GM11168 (cell line): ENCODE measurements around the gene ACOX3.
"Not testable (repeated sequence)": the region's sequence is repeated elsewhere in the genome, so short reads cannot be mapped to it uniquely, and the experiment has no call there.

Source experiments
- in situ Hi-C: fragments of 300-500 bp; cut with MboI; formaldehyde crosslinking; loops from one replicate; pipeline ENCODE4 v1.12.0; 2022; ENCODE audit warnings: low sequenced_read_pairs; ENCODE audit not compliant: unreplicated experiment

The ACOX3 gene

DNA sequence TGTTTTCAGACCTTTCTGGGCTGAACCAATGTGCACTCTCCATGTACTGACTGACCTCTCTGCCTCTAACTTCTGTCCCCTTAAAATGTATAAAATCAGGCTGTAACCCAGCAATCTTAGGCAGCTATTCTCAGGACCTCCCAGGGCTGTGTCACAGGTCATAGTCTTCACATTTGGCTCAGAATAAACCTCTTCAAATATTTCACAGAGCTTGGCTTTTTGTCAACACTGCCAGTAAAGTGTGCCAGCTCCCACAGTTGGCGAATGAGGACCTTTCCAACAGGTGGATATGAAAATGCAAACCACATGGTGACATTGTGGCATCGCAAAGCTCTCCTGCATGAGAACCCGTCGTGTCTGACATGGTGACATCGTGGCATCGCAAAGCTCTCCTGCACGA is 76.4 kb downstream of the ACOX3 start:
- in situ Hi-C loops, result no loop called here

DNA sequence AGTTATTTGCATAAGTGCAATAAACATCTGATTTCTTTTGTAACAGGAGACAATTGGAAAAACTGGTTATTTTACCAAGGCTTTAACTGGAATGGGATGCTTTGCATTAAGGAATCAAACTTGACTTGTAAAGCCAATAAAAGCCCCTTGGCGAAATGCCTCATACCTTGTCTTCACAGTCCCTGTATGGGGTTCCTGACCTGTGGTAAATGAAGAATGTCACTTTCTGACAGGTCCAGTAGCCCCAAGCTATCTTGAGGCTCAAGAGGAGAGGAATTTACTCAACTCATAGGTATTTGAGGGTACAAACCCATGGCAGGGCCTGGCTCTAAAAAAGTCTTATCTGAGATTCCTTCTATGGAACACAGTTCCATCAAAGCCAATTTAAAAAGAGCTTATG is 78.0 kb downstream of the ACOX3 start:
- in situ Hi-C loops, result no loop called here

DNA sequence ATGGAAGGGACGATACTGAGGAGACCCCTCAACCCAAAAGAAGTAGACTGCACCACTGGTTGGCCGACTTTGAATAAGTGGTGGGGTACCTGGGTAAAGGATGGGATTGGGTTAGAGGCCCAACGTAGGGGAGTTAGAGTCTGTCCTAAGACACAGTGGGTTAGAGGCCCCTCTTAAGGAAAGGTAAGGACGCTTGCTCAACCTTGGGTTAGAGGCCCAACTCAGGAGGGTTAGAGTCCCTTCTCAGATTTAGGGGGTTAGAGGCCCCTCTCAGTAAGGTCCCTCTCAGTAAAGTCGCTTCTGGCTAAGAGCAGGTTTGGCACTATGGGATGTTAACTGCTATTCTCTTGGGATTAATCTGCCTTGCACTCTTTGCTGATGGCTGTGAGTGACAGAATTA is 81.3 kb downstream of the ACOX3 start:
- in situ Hi-C loops, result no loop called here

DNA sequence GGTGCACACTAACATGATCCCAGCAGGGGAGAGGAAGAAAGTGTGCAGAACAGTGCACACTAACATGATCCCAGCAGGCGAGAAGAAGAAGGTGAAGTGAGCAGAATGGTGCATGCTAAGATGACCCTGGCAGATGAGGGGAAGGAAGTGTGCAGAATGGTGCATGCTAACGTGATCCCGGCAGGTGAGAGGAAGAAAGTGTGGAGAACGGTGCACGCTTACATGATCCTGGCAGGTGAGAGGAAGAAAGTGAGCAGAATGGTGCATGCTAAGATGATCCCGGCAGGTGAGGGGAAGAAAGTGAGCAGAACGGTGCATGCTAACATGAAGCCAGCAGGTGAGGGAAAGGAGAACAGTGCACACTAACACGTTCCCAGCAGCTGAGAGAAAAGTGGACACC is 83.7 kb downstream of the ACOX3 start:
- in situ Hi-C loops, result no loop called here

DNA sequence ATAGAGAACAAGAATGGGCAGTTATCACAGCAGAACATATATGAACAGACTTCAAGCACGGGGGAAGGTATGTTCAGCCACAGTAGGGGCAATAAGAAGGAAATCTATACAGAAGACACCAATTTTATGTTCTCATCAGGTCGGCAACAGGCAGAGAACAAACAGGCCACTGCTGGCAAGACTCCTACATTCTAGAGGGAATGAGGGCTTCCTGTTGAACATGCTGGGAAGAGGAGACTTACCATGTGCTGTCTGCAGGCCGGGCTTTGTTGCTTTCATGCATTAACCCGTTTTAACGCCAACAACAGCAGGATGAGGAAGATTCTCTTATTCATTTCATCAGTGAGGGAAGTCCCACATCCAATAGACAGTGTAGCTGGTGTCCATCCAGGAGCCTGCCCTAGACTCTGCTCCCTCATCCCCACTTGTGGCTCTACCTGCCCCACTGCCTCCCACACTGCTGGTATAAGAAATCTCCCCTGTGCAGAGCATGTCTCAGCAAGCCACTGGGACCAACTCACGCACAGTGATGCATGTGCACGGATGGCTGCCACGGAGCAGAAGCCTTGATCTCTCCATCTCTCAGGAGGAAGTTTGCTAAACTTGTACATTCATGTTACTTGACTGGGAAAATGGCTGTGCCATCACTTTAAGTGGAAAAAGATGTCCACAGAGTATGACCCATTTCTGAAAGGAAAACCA is 84.5 kb downstream of the ACOX3 start:
- in situ Hi-C loops, result no loop called here

DNA sequence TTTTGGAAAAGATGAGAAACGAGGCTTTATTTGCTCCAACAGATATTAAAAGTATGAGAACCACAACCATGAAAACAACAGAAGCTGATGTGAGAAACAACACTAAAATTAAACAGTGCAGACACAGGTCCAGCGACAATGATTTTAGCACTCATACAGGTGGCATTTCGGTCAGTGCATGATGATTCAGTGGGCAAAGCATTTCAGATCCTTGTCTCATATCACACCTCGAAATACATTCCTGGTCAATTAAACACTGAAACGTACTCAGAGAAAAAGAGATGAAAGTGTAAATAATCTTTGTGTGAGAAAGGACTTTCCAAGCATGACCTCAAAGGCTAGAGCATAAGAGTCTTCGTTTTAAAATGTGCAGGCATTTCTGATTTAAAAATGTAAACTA is 85.2 kb downstream of the ACOX3 start:
- in situ Hi-C loops, result no loop called here

DNA sequence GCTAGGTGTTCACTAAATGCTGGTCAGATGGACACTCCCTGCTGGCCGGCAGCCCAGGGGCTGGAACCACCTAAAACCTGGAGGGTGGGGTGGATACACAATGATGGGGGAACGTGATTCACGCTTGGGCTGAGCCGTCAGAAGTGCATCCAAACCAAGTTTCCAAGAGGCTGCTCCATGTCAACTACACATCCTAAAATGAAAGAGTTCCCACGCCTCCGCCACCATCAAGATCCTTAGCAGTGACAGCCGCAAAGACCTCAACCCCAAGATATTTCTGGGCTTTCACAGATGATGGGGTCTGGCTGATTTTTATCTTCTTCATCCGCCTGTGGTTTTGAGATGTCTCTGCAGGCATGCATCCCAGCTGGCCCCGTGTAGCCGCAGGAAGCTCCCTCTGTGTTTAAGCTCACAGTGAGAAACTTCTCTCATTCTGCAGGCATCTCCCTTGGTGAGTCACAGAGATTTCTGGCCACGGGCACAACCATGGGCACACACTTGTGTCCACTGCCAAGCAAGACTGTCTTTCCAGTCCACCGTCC is 86.5 kb downstream of the ACOX3 start:
- in situ Hi-C loops, result no loop called here

DNA sequence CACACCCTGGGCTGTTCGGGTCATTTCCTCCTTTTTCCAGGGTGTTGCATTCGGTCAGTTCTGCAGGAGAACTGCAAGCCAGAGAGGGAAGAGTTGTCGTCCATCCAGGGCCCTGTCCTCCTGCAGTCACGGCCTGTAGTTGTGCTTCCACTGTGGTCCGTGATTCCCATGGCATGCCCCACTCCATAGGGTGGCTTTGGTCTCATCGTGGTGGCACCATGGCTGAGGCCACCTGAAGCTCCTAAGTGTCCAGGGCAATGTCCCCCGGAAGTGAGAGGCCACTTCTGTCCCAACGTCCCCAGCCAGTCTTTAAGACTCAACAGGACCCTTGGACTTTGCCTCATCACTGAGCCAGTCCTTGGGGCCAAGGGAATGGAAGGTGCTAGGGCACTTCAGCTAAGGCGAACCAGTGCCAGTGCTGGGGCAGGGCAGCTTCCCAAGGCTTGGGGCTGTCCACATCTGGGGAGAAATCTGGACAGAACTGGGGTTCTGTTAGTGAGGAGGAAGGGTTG is 87.3 kb downstream of the ACOX3 start:
- in situ Hi-C loops, result no loop called here

DNA sequence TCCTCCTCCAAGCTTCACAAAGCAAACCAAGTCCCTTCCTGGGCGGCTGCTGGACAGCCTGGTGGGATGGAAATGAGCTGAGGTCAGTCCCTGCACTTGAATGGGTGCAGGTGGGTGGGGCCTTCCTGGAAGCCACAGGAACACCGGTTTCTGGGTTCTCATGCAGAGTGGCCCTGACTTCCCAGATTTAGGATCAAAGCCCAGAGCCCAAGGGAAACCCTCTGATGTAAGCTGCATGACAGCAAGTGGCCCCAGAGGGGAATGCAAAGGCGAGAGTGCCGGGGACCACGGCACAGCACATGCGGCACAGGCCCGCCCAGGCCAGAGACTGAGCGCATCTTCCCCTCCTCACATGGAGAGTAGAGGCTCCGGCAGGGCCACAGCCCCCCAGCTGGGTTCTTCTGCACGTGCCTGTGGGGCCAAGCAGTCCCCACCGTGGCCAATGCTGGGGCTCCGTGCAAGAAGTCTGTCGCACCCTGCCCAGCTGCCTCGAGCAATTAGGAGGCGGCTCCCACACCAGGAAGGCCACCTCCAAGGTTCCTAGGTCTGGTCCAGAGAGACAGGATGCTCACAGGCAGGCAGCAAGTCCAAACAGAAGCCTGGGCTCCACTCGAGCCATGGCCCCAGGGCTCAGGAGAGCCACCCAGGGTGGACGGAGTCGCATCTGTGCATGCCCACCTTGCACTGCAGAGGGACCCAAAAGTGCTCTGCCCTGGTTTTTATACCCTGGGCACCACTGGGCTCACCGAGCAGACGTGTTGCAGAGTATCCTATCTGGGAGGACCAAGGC is 88.0 kb downstream of the ACOX3 start:
- in situ Hi-C loops, result no loop called here

DNA sequence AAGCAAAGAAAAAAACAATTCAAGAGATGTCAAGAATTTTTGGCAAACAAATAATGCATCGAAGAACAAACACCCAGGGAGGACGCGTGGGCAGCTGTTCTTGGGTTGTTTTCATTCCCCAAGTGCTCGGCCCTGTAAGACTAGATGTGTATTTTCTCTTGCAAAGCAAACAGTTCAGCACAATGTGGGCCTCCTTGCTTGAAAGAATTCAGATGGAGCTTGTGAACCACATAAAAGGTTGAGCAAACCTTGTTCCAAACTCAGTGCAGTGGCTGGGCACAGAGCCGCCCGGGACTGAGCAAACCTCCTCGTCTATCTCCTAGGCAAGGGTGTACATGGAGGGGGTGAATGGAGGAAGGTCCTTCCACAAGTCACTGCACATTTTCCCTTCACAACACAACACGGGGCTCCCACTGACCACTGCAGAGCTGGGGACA is 88.6 kb downstream of the ACOX3 start:
- in situ Hi-C loops, result no loop called here

DNA sequence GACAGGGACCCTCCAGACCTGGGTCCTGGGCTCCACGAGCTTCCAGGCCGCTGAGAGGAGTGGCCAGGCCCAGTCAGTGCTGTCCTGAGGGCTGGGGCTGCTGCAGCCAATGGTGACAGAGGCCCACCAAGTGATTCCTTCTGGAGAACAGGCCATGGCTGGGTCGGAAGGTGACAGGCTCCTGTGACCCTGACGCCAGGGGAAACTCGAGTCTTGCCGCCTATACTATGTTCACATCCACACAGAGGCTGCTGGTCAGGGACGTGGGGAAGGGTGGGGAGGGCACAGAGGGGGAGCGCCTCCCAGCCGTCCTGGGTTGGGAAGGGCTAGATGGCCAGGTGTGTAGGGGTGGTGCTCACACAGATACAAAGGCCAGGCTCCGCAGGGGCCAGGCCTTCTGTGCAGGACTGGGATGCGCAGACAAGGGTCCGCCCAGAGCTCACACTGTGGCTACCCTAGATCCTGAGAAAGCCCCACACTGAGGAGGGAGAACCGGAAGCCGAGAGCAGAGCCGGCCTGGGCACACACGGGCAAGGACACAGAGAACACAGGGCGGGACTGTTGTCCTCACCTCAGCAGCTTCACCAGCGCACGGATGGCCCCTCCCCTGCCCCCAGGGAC is 89.6 kb downstream of the ACOX3 start:
- in situ Hi-C loops, result no loop called here

DNA sequence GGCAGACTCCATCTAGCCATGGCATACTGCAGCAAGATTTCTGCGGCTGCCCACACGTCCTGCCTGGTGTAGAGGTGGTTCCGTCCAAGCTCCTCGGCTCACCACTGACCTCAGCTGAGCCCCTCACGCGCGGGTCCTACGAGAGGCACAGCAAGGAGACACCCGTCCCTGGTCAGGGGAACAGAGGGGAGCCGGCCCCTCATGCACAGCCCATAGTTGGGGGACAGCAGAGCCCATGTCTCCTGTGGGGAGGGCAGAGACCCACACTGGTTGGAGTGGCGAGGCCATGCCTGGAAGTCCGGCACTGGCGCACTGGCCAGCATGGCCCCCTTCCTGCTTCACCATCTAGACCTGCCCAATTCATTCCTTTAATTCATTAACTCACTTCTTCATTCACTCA is 90.2 kb downstream of the ACOX3 start:
- in situ Hi-C loops, result no loop called here

DNA sequence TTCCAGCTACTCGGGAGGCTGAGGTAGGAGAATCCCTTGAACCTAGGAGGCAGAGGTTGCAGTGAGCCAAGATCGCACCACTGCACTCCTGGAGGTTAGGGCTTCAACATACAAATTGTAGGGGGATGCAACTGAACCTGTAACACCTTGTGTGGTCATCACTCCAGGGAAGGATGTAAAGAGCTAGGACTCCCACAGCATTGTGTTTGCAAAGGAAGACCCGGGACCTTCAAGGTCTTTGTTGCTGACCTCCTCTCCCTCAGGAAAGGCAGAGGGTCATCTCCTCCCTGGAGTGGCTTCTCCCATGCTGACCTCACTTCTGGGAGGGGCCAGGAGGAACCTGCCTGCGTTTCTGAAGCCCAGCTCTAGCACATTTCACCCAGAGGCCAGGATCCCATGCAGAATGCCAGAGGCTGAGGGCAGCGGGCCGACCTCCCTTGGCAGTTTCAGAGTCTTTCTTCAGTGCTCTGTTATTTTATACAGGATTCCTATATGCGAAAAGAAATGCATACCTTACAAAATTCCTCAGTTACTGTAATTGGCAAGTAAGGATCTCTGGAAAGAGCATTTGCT is 90.8 kb downstream of the ACOX3 start:
- in situ Hi-C loops, result no loop called here

DNA sequence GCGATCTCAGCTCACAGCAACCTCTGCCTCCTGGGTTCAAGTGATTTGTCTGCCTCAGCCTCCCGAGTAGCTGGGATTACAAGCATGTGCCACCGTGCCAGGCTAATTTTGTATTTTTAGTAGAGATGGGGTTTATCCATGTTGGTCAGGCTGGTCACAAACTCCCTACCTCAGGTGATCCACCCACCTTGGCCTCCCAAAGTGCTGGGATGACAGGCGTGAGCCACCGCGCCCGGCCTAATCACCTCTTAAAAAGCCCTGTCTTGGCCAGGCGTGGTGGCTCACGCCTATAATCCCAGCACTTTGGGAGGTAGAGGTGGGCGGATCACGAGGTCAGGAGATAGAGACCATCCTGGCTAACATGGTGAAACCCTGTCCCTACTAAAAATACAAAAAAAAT is 91.3 kb downstream of the ACOX3 start:
- in situ Hi-C loops, result not testable (repeated sequence)

DNA sequence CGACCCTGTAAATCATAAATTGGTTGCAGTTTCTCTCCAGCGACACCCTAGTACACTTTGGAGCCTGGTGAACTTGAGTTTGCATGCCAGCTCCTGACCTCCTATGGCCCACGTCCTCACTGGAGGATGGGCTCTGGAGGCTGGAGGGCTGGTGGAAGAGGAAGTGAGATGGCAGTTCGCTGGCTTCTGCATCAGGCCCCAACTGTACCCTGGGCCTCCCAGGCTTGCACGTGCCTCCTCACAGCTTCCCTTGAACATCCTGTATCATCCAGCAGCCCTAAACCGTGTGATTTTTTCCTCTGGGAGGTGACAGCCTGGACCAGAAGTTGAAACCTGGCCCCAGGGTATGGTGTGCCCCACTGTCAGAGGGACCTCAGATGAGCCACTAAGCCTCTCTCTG is 92.5 kb downstream of the ACOX3 start:
- in situ Hi-C loops, result no loop called here

DNA sequence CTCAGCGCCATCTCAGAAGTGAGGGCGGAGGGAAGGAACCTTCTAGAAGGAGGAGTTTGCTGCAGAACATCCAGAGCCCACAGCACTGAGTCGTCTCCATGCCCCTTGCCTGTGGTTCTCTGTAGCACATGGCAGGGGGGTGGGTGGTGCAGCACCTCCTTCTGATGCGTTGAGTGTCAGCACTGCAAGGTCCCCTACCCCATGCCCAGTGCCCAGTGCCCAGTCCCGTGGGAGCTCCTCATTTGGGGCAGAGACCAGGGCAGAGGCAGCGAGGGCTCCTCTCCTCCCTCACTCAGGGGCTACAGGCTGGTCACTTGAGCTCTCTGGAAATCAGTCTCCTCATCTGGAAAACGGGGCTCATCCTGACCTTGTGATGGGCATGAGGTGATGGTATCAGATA is 92.9 kb downstream of the ACOX3 start:
- in situ Hi-C loops, result no loop called here

DNA sequence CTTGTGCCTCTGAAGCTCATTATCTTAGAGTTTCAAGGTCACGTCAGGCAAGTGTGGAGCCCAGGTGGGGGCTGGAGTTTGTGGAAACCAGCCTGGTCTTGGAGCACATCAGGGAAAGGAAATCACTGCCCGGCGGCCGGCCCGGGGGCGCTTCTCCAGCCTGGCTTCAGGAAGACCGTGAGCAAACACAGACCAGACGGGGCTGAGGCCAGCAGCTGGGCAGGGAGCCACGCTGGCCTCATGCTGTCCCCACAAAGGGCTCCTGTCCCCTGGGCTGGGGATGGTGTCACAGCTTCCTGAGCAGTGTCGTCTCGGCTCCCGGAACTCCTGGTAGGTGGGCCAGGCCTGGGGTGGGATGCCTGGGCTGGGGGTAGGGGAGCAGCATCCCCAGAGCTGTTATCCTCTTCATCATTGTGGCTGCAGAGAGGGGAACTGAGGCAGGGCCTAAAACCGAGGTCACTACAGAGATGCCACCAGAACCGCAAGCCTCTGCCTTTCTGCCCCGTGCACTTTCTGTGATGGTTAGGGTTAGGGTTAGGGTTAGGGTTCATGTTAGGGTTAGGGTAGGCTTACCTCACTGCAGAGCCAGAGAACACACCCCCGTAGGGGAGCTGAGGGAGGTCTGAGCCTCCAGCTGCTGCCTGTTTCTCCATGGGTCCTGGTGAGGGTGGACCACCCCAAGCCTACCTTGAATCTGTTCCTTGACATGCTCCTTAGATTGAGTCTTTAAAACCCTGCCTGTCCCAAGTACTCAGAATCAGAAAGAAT is 93.5 kb downstream of the ACOX3 start:
- in situ Hi-C loops, result no loop called here

DNA sequence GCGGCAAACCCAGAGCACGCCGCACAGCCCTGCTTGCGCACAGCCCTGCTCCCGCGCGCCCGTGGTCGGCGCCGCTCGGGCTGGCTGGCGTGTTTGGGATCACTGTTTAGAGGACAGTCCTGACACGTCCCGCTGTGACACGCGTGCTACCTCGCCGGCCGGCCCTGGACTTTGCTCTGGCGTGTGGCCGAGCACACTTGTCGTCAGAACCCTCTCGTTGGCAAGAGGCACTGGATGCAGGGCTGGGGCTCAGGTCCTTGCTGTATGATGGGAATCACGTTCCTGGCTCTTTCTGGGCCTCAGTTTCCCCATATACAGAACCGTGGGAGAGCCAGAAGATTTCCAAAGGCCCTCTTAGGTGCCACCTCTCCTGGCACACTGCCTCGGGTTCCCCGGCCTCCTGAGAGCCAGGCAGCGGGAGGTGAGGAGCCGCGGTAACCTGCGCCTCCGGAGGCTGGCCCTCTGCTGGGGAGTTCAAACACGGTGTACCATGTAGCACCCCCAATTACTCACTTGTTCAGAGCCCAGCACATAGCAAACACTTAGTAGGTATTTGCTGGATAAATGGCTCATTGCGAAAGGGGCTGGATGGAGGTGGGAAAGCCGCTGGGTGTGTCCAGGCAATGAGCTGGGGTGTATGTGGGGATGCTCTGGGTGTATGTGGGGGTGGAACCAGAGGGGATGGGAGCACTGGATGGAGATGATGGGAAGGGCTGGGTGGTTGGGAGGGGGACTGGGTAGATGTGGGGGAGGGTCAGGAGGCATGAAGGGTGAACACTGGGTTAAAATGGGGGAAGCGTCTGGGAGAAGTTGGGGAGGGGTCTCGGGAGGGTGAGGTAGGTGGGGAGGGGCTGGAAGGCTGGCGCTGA is 94.3 kb downstream of the ACOX3 start:
- in situ Hi-C loops, result no loop called here
